ENCODE data around the gene INHBB. TPM values are rescaled to one million over a fixed set of nuclear protein-coding genes. Genes with fewer than 3 reads are reported as not detected.

INHBB gene
- total RNA-seq, 4 donors from 2014 or later, result 0.20 to 1.1 (median 0.41) TPM; not detected in 1

DNA sequence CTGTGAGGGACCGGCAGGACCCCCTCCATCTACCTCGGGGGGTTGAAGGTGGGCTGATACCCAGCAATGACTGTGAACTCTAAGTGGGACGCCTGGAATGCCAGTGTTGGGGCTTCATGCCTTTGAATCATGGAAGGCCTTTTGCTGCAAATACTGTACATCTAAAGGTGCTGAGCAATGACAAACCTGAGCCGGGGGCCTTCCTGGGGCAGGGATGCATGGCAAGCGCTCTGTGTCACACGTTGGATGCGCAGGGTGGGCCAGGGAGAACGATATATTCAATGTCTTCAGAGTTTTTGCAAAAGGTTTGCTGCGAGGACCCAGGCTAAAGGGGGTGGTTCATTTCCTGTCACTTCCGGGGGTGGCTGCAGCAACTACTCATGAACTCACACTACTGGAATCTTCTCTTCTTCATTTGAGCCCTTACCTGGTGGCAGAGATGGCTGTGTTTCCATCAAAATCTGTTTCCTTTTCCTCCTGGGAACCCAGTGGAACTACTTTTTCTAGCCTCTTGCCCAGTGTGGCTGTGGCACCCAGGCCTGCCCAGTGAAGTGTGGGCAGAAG is 24.1 kb upstream of the INHBB start:
- Histone ChIP-seq H3K36me3 (no peaks in the 10 kb centered on the region), H3K4me3 (no peak overlapping the region), H3K27me3 (peaks cover 7% of the 10 kb centered on the region), H3K4me1 (peaks cover 0 to 4% (median 0%) of the 10 kb centered on the region in 4 donors), H3K9me3 (no peaks in the 10 kb centered on the region), H3K27ac (no peak overlapping the region)
- intact Hi-C loops (cut with DNase I; ENCODE audit: low total_unique reads), result no loop called here
- in situ Hi-C loops (cut with MboI; ENCODE audit: low pct_ligation_motif_present in 1 of 4, low pct_unique_long_range_greater_than_20kb in 1 of 4, low sequenced_read_pairs in 3 of 4), result no loop called here
- 84% methylated on average over 10 of the region's 10 CpGs; no CpG with 5 or more reads in 1 of the 2 donors for WGBS, 2 donors (ENCODE audit: low coverage in 1 of 2)
- no peak for DNase-seq
- TF ChIP-seq EP300 (IDR thresholded peaks at IDR 0.05; ENCODE audit: low read depth) (no peak), POLR2AphosphoS5 (IDR thresholded peaks at IDR 0.05) (no peak), POLR2A (IDR thresholded peaks at IDR 0.05) (no peak)
- TF ChIP-seq, protein P1, sequence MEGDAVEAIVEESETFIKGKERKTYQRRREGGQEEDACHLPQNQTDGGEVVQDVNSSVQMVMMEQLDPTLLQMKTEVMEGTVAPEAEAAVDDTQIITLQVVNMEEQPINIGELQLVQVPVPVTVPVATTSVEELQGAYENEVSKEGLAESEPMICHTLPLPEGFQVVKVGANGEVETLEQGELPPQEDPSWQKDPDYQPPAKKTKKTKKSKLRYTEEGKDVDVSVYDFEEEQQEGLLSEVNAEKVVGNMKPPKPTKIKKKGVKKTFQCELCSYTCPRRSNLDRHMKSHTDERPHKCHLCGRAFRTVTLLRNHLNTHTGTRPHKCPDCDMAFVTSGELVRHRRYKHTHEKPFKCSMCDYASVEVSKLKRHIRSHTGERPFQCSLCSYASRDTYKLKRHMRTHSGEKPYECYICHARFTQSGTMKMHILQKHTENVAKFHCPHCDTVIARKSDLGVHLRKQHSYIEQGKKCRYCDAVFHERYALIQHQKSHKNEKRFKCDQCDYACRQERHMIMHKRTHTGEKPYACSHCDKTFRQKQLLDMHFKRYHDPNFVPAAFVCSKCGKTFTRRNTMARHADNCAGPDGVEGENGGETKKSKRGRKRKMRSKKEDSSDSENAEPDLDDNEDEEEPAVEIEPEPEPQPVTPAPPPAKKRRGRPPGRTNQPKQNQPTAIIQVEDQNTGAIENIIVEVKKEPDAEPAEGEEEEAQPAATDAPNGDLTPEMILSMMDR (IDR thresholded peaks at IDR 0.05), result no peak

DNA sequence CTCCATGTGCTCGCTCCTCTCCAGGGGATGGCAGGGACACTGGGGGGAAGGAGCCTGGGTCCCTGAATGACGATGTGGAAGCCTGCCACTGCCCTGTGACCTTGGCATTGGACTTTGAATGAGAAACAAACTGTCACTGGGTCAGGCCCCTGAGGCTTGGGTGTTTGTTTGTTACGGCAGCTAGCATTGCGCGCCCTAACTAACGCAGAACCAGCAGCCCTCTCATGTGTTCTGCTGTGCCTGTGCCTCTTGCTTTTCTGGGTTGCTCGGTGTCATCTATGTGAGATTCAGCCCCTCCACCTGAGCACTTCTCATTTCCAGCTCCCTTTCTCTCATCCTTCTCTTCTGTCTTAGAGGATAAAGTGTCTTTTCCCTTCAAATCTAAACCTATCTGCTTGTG is 23.6 kb upstream of the INHBB start:
- intact Hi-C loops (cut with DNase I; ENCODE audit: low total_unique reads), result no loop called here
- 94 to 100% methylated on average over 1 to 7 of the region's 7 CpGs for WGBS, 2 donors (ENCODE audit: low coverage in 1 of 2)
- TF ChIP-seq, protein P1 (IDR thresholded peaks at IDR 0.05), result no peak
- TF ChIP-seq EP300 (IDR thresholded peaks at IDR 0.05; ENCODE audit: low read depth) (no peak), POLR2AphosphoS5 (IDR thresholded peaks at IDR 0.05) (no peak), POLR2A (IDR thresholded peaks at IDR 0.05) (no peak)
- Histone ChIP-seq H3K27ac (no peak overlapping the region), H3K9me3 (no peaks in the 10 kb centered on the region), H3K27me3 (peaks cover 7% of the 10 kb centered on the region), H3K4me1 (peaks cover 0 to 4% (median 0%) of the 10 kb centered on the region in 4 donors), H3K4me3 (no peak overlapping the region), H3K36me3 (no peaks in the 10 kb centered on the region)
- in situ Hi-C loops (cut with MboI; ENCODE audit: low pct_ligation_motif_present in 1 of 4, low pct_unique_long_range_greater_than_20kb in 1 of 4, low sequenced_read_pairs in 3 of 4), result no loop called here
- no peak for DNase-seq

DNA sequence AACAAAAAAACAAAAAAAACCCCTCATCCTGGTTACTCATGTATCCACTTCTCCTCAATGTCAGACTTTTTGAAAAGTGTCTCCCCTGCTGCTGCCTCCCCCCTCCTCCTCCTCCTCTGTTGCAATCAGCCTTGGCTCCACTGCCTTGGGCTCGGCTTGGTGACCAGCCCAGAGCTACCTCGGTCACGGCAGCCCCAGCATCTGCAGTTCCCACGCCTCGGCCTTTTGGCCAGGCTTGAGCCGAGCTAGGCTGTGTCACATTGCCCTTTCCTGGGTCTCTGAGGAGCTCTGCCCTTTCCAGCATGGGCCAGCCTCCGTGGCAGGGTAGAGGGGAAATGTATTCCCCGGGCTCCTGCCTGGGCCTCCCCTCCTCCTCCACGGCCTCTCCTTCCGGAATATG is 22.7 kb upstream of the INHBB start:
- TF ChIP-seq, protein P1 (IDR thresholded peaks at IDR 0.05), result no peak
- no peak for TF ChIP-seq EP300 (IDR thresholded peaks at IDR 0.05; ENCODE audit: low read depth)
- no peak for TF ChIP-seq POLR2AphosphoS5 (IDR thresholded peaks at IDR 0.05)
- no peak for TF ChIP-seq POLR2A (IDR thresholded peaks at IDR 0.05)
- DNase-seq, result no peak
- Histone ChIP-seq H3K27ac (no peak overlapping the region), H3K36me3 (no peaks in the 10 kb centered on the region), H3K9me3 (no peaks in the 10 kb centered on the region), H3K4me1 (peaks cover 0 to 4% (median 0%) of the 10 kb centered on the region in 4 donors), H3K27me3 (peaks cover 7% of the 10 kb centered on the region), H3K4me3 (no peak overlapping the region)
- intact Hi-C loops (cut with DNase I; ENCODE audit: low total_unique reads) (no loop called here), in situ Hi-C loops (cut with MboI; ENCODE audit: low pct_ligation_motif_present in 1 of 4, low pct_unique_long_range_greater_than_20kb in 1 of 4, low sequenced_read_pairs in 3 of 4) (no loop called here)
- 60 to 74% methylated on average over 1 to 10 of the region's 10 CpGs for WGBS, 2 donors (ENCODE audit: low coverage in 1 of 2)

DNA sequence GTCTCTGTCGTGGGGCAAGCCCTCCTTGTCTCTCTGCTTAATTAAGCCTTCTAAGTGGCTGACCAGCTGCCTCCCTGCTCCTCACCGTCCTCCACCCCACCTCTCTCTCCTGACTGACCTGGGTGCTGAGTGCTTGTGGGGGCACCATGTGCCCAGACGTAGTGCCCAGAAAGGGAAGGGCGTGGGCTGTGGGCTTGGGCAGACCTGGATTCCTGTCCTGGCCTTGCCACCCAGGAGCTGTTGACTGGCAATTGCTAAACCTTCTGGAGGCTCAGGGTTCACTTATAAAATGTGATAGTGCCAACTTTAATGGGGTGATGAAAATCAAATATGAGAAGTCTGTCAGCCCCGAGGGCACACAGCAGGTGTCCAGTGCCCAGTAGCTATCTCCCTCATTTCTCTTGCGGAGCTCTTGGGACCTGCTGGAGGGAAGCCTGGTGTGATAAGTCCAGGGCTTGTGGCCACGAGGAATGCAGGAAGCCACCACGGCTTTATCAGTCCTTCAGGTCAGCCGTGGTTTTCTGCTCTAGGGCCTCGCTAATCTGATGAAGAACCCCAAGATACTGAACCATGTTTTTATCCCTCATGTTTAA is 22.0 kb upstream of the INHBB start:
- WGBS, 2 donors (ENCODE audit: low coverage in 1 of 2), result 32 to 86% methylated on average over 4 to 9 of the region's 10 CpGs
- DNase-seq, result no peak
- H3K9me3 ChIP-seq, result no peaks in the 10 kb centered on the region
- no peaks in the 10 kb centered on the region for H3K36me3 ChIP-seq
- H3K4me1 ChIP-seq, result peaks cover 0 to 3% (median 0%) of the 10 kb centered on the region in 4 donors
- H3K27me3 ChIP-seq, result peaks cover 4% of the 10 kb centered on the region
- H3K4me3 ChIP-seq, result no peak overlapping the region
- in situ Hi-C loops (cut with MboI; ENCODE audit: low pct_ligation_motif_present in 1 of 4, low pct_unique_long_range_greater_than_20kb in 1 of 4, low sequenced_read_pairs in 3 of 4) (no loop called here), intact Hi-C loops (cut with DNase I; ENCODE audit: low total_unique reads) (no loop called here)
- no peak overlapping the region for H3K27ac ChIP-seq
- no peak for TF ChIP-seq EP300 (IDR thresholded peaks at IDR 0.05; ENCODE audit: low read depth)
- TF ChIP-seq POLR2AphosphoS5 (IDR thresholded peaks at IDR 0.05), result no peak
- TF ChIP-seq POLR2A (IDR thresholded peaks at IDR 0.05), result no peak
- TF ChIP-seq, protein P1 (IDR thresholded peaks at IDR 0.05), result no peak

All from transverse colon (tissue), 4 donors.